Central memory CD8-positive, alpha-beta T cell (primary cell): ENCODE data around the gene TSPAN16.

Source experiments
- ATAC-seq: fragments of 150-1000 bp; cut with Tn5 transposase; replicated peaks from 2 replicates; pipeline ENCODE4 v1.10.0; 2022; ENCODE audit warnings: mild to moderate bottlenecking, moderate FRiP score, moderate number of reproducible peaks; ENCODE audit not compliant: poor library complexity, severe bottlenecking; ENCODE audit errors: extremely low read depth
- DNase-seq, 2 donors: peaks; one replicate each; pipeline ENCODE4 v3.0.0; 2021; ENCODE audit warnings: low spot score in 2 of 2
- H3K27ac Mint-ChIP-seq: one replicate; pipeline ENCODE4 v1.8.0; 2022; ENCODE audit warnings: low read depth, mild to moderate bottlenecking, moderate library complexity, mixed read lengths
- H3K27me3 Mint-ChIP-seq: one replicate; pipeline ENCODE4 v1.8.0; 2022; ENCODE audit warnings: mixed read lengths
- H3K36me3 Mint-ChIP-seq: one replicate; pipeline ENCODE4 v1.8.0; 2022; ENCODE audit warnings: mild to moderate bottlenecking, moderate library complexity, mixed read lengths; ENCODE audit not compliant: insufficient read depth
- H3K4me1 Mint-ChIP-seq: one replicate; pipeline ENCODE4 v1.8.0; 2022; ENCODE audit warnings: mixed read lengths
- H3K4me3 Mint-ChIP-seq: one replicate; pipeline ENCODE4 v1.8.0; 2022; ENCODE audit warnings: mild to moderate bottlenecking, moderate library complexity, mixed read lengths
- H3K9me3 Mint-ChIP-seq: one replicate; pipeline ENCODE4 v1.8.0; 2022; ENCODE audit warnings: mixed read lengths

TSPAN16 gene

GRCh38 chr19:11261431-11261970, 34.5 kb upstream of the TSPAN16 start:
- no peaks in the 10 kb centered on the region for H3K4me1 Mint-ChIP-seq
- ATAC-seq = no peak
- H3K9me3 Mint-ChIP-seq = no peaks in the 10 kb centered on the region
- no peak overlapping the region for H3K27ac Mint-ChIP-seq
- peak overlapping the region; percentile 55 for H3K4me3 Mint-ChIP-seq
- no peaks in the 10 kb centered on the region for H3K36me3 Mint-ChIP-seq
- H3K27me3 Mint-ChIP-seq = peaks cover 46% of the 10 kb centered on the region
- DNase-seq = no peak

DNA sequence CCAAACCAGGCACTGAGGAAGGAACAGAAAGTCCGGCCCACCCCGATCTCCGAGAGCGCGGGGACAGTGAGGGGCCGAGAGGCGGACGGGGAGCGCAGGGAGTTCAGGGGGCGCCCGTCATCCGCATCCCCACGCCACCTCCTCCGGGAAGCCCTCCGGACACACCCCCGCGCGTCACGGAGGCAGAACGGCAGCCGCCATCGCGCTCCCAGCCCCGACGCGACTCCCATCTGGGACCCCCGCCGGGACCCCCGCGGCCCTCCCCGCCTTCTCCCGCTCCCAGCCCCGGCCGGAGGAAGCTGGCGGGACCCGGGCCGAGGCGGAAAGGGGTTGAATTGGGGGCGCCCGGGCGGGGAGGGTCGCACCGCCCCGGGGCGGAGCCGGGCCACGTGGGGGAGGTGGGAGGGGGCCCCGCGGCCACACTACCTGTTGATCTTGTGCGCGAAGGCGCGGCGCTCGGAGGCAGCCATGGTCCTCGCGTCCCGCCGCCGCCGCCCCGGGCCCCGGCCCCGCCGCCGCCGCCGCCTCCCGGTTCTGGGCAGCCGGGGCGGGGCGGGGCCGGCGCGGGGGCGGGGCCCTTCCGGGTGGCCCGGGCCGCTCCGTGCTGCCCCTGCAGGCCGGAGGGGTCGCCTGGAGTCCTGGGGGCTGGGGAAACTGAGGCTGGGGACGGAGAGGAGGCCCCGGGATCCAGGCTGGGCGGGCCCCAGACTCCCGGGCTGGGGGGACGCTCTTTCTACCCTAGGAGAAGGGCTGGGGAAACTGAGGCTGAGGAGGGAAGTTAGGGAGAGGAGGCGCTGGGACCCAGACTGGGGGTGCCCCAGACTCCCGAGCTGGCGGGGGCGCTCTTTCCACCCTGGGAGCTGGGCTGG, 33.8 kb upstream of the TSPAN16 start, which contains the start of gene DOCK6:
TSS of gene DOCK6 (minus strand) at position 554 of the 869 bp plus-strand sequence. CDS start at position 470, 84 bp downstream.
- peak; percentile 36 for ATAC-seq
- Mint-ChIP-seq H3K4me1 (no peaks in the 10 kb centered on the region), H3K4me3 (peak within 1 kb of the TSS; percentile 63), H3K27ac (no peak within 1 kb of the TSS), H3K9me3 (no peaks in the 10 kb centered on the region), H3K36me3 (no peaks in the 10 kb centered on the region), H3K27me3 (peaks cover 53% of the 10 kb centered on the region)
- no peak for DNase-seq

DNA sequence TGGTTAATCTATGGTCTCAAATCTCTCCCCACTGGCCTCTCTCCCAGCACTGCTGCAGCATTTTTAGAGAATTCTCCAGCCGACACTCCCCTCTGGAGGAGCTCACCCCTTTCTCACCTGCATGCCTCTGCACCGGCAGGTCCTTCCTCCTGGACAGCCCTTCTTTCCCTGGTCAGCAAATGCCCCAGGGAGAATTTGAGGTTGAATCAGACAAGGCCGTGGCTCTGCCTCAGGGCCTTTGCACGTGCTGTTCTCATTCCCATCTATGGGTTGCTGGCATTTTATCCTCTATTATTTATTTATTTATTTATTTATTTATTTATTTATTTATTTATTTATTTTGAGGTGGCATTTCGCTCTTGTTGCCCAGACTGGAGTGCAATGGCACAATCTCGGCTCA, 32.2 kb upstream of the TSPAN16 start:
- Mint-ChIP-seq H3K27me3 (peaks cover 68% of the 10 kb centered on the region), H3K36me3 (no peaks in the 10 kb centered on the region), H3K4me1 (no peaks in the 10 kb centered on the region), H3K9me3 (no peaks in the 10 kb centered on the region), H3K27ac (no peak overlapping the region), H3K4me3 (no peak overlapping the region)
- no peak for DNase-seq
- no peak for ATAC-seq

DNA sequence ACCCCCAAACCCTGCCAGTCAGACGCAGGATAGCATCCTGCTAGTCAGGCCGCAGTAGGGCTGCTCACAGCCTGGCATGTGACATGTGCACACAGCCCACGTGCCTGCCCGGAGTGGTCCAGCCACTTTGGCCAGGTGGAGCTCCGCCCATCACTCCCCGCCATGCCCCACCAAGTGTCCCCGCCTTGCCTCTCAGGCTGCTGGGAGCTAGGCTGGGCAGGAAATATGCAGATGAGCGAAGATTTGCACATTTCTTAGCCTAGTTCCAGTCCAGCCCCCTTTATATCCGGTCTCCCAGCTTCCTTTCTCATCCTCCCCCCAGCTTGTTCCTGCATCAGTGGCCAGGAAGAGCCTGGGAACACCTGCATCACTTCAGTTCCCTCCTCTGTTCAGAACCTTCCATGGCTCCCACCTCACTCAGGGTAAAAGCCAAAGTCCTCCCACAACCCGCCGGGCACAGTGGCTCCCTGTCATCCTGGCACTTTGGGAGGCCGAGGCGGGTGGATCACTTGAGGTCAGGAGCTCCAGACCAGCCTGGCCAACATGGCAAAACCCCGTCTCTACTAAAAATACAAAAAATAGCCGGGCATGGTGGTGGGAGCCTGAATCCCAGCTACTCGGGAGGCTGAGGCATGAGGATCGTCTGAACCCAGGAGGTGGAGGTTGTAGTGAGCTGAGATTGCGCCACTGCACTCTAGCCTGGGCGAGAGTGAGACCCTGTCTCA, 31.3 kb upstream of the TSPAN16 start:
- Mint-ChIP-seq H3K27ac (no peak overlapping the region), H3K9me3 (no peaks in the 10 kb centered on the region), H3K36me3 (no peaks in the 10 kb centered on the region), H3K27me3 (peaks cover 77% of the 10 kb centered on the region), H3K4me1 (no peaks in the 10 kb centered on the region), H3K4me3 (no peak overlapping the region)
- no peak for DNase-seq
- ATAC-seq = no peak

DNA sequence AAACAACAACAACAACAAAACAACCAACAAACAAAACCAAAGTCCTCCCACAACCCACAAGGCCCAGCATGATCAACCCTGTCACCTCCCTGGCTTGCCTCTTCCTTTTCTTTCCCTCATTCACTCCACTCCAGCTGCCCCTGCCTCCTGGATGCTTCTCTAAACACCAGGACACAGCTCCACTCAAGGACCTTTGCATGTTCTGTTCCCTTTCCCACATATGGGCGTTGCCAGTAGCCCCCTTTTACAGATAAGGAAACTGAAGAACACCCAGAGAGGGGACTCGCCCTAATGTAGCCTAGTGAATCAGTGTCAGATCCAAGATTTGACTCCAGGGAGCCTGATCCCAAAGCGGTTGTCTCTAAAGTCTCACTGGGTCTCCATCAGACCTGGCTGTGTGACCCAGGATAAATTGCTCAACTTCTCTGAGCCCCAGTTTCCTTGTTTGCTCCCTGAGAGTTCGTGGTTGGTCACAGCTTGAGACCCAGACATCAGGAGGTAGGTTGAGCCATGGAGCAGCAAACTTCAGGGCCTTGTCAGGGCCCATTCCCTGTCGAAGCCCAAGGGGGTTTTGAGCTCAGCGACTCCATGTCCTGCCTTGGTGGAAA, 30.7 kb upstream of the TSPAN16 start:
- DNase-seq (no peak), ATAC-seq (no peak)
- Mint-ChIP-seq H3K27me3 (peaks cover 79% of the 10 kb centered on the region), H3K4me3 (no peak overlapping the region), H3K4me1 (no peaks in the 10 kb centered on the region), H3K9me3 (no peaks in the 10 kb centered on the region), H3K36me3 (no peaks in the 10 kb centered on the region), H3K27ac (no peak overlapping the region)

- H3K36me3 Mint-ChIP-seq = no peaks in the 10 kb centered on the region
- H3K4me1 Mint-ChIP-seq = no peaks in the 10 kb centered on the region
- H3K27me3 Mint-ChIP-seq = peaks cover 76% of the 10 kb centered on the region
- DNase-seq (no peak), ATAC-seq (no peak)
- no peaks in the 10 kb centered on the region for H3K9me3 Mint-ChIP-seq
- H3K27ac Mint-ChIP-seq = no peak overlapping the region
- H3K4me3 Mint-ChIP-seq = no peak overlapping the region
Observed at GRCh38 chr19:11265785-11266236, 30.1 kb upstream of the TSPAN16 start.

GRCh38 chr19:11267316-11268085, 28.5 kb upstream of the TSPAN16 start:
- Mint-ChIP-seq H3K27me3 (peaks cover 69% of the 10 kb centered on the region), H3K4me1 (no peaks in the 10 kb centered on the region), H3K36me3 (no peaks in the 10 kb centered on the region), H3K4me3 (no peak overlapping the region), H3K9me3 (no peaks in the 10 kb centered on the region), H3K27ac (no peak overlapping the region)
- DNase-seq (no peak), ATAC-seq (no peak)

DNA sequence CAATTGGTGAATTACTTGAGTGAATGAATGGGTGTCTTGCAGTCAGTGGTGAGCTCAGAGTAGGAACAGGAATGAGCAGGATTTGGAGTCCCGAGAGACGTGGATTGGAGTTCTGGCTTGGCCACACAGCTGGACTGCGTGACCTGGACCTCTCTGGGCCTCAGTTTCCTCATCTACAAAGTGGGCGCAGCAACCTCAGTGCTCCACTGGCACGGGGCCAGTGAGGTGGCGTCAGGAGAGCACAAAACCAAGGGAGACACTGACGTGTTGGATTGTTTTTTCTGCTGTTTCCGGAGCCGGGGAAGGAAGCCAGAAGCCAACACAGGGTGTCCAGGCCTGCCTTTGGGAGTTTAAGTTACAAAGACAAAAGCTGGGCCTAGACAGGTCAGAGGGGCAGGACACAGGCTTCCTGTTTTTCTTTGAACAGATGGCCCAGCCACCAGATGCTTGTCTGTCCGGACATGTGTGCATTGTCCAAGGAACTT, 27.1 kb upstream of the TSPAN16 start:
- DNase-seq (no peak), ATAC-seq (no peak)
- Mint-ChIP-seq H3K4me3 (no peak overlapping the region), H3K27me3 (peaks cover 64% of the 10 kb centered on the region), H3K36me3 (no peaks in the 10 kb centered on the region), H3K4me1 (no peaks in the 10 kb centered on the region), H3K9me3 (no peaks in the 10 kb centered on the region), H3K27ac (no peak overlapping the region)

DNA sequence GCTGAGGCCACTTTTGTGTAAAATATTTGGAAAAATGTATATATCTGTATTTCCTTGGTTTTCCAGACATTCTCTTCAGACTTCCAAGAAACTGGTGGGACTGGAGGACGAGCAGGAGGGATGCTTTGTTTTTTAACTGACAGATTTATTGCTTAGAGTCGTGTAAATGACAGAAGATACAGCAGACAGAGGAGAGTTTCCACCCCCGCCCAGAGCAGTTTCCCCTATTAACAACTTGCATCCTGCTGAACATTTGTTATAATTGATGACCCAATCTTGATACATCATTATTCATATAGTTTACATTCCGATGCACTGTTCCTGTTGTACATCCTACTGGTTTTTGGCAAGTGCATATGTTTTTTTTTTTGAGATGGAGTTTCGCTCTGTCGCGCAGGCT, 26.6 kb upstream of the TSPAN16 start:
- Mint-ChIP-seq H3K27me3 (peaks cover 61% of the 10 kb centered on the region), H3K9me3 (no peaks in the 10 kb centered on the region), H3K4me1 (no peaks in the 10 kb centered on the region), H3K36me3 (no peaks in the 10 kb centered on the region), H3K27ac (no peak overlapping the region), H3K4me3 (no peak overlapping the region)
- DNase-seq (no peak), ATAC-seq (no peak)

DNA sequence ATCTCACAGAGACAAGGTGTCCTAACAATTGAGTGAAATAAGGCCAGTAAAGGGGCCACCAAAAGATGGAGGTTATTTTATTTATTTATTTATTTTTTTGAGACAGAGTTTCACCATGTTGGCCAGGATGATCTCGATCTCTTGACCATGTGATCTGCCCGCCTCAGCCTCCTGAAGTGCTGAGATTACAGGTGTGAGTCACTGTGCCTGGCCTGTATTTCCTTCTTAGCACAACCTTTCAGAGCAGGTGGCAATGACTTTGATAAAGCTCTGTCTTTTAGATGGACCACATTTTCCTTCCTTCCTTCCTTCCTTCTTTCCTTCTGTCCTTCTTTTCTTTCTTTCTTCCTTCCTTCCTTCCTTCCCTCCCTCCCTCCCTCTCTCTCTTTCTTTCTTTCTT, 22.7 kb upstream of the TSPAN16 start:
- Mint-ChIP-seq H3K4me1 (no peaks in the 10 kb centered on the region), H3K9me3 (no peaks in the 10 kb centered on the region), H3K4me3 (no peak overlapping the region), H3K27me3 (peaks cover 48% of the 10 kb centered on the region), H3K36me3 (no peaks in the 10 kb centered on the region), H3K27ac (no peak overlapping the region)
- no peak for ATAC-seq
- DNase-seq = no peak

DNA sequence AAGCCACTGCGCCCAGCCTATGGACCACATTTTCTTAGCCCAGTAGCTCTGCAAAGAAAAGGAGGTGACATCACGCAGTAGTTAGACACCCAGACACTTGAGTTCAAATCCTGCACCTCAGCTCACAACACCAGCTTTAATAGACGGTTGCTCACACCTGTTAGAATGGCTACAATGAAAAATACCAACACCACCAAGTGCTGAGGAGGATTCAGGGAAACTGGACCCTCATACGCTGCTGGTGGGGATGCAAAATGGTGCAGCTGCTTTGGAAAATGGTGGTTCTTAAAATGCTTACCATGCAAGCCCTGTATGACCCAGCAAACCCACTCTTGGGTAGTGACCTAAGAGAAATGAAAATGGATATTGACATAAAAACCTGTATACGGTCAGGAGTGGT, 22.0 kb upstream of the TSPAN16 start:
- no peaks in the 10 kb centered on the region for H3K36me3 Mint-ChIP-seq
- H3K27ac Mint-ChIP-seq = no peak overlapping the region
- no peaks in the 10 kb centered on the region for H3K4me1 Mint-ChIP-seq
- no peak for DNase-seq
- no peak overlapping the region for H3K4me3 Mint-ChIP-seq
- no peak for ATAC-seq
- peaks cover 43% of the 10 kb centered on the region for H3K27me3 Mint-ChIP-seq
- H3K9me3 Mint-ChIP-seq = no peaks in the 10 kb centered on the region
